GM18526 (cell line): ENCODE results near the gene SUDS3.
A peak's percentile ranks its signal among the peaks of the same experiment; 100 is the strongest.

ENCODE experiments used
- POLR2A ChIP-seq: IDR thresholded peaks from 3 replicates; pipeline ENCODE4 v1.6.1; 2011; ENCODE audit not compliant: insufficient read length; ENCODE audit errors: extremely low read depth

The SUDS3 gene, protein sequence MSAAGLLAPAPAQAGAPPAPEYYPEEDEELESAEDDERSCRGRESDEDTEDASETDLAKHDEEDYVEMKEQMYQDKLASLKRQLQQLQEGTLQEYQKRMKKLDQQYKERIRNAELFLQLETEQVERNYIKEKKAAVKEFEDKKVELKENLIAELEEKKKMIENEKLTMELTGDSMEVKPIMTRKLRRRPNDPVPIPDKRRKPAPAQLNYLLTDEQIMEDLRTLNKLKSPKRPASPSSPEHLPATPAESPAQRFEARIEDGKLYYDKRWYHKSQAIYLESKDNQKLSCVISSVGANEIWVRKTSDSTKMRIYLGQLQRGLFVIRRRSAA

DNA sequence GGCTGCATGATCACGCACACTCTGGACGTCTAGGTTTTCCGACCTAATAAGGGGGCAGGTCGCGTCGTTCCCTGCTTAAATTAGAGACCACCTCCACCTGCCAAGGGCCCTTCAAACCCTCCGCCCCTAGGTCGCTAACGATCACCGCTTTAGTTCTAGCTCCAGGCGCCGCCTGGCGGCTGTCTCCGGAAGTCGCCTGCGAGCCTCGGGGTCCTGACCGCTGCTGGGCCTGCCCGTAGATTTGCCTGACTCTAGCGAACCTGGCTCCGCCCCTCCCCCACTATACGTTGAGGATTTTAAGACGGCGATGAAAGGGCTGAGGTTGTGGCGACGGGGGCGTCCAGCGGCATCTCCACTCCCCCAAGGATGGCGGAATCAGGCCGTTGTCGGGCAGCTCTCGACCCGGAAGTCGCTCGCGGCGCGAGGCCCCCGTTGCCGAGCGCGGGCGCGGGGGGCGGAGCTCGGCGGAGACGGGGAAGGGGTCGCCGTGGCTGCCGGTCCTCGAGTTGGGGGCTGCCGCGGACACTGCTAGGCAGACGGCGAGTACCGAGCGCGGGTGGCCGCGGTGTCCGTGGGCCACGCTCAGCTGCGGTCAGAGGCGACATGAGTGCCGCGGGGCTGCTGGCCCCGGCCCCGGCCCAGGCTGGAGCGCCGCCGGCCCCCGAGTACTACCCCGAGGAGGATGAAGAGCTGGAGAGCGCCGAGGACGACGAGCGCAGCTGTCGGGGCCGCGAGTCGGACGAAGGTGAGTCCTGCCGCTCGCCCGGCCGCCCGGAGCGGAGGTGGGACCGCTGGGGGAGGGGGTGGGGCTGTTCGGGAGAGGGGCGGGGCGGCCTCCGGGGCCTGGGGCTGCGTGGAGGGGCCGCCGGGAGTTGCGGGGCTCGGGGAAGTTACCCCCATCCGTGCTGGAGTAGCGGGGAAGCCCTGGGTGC is at the start of gene SUDS3:
Gene SUDS3, plus strand, starts transcription at position 467 of the 932 bp plus-strand sequence. Its CDS starts 137 bp downstream, at position 604.
- TF ChIP-seq POLR2A: peak; percentile 39

DNA sequence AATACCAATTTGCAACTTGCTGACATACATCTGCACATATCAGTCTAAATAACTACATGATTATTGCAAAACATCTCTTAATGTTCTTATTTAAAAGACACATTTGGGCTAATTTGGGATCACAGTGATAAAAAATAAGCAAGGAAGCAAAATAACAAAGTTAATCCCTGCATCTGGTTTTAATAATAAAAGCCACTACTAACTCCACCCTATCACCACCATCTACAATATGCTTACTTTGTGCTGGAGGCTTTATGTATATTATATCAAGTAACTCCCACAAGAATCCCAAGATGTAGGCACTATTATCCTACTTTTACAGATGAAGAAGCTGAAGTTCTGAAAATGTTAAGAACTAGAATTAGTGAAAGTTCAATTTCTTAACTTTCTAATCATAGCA is 49.4 kb upstream of the SUDS3 start:
- TF ChIP-seq POLR2A: no peak

DNA sequence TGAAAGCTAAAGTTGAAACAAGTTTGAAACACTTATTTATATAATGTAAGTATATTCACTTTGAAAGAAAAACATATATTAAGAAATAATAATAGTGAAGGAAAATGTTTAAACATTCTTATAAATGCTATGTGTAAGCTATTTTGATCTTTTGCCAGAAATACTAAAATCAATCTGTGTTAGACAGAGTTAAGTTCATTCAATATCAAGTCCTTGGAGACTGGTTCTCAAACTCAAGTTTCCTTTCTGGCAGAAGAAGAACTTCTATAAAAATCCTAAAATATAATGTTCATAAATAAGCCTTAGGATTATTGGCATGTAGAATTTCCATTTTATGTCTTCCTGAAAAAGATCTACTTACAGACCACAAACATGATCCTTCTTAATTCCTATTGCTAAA is 49.0 kb upstream of the SUDS3 start:
- no peak for TF ChIP-seq POLR2A

DNA sequence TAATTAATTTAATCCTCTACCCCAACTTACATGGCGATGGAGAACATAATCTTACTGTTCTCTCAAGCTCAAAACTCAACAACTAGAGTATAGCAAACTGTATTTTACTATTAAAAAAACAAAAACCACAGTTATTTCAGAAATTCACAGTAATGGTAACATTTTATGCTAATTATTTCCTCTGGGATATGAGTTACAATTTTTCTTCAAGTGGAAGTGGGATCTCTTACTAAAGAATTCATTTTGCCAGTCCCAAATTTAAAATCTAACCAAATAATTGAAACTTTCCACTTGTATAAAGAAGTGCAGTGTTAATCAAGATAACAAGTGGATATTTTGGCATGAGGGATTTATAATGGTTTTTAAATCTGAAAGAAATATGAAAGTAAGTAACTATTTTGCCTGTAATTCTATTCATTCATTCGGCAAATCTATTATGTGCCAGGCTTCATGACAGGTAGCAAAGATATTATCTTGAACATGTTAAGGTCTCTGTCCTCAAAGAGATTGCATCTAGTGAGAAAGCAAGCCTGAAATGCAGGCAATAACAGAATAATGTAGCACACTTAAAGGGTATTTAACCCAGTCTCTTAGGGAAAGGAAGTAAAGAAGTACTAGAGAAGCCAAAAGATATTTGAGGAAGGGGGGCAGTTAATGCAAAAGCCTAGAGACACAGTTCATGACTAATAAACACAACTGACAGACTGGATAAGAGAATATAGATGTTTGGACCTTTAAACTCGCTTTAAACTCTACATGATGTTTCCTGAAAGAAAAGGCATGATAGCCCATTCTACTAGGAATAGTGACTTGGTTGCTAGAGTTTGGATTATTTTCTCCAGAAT is 47.6 kb upstream of the SUDS3 start:
- TF ChIP-seq POLR2A: no peak

DNA sequence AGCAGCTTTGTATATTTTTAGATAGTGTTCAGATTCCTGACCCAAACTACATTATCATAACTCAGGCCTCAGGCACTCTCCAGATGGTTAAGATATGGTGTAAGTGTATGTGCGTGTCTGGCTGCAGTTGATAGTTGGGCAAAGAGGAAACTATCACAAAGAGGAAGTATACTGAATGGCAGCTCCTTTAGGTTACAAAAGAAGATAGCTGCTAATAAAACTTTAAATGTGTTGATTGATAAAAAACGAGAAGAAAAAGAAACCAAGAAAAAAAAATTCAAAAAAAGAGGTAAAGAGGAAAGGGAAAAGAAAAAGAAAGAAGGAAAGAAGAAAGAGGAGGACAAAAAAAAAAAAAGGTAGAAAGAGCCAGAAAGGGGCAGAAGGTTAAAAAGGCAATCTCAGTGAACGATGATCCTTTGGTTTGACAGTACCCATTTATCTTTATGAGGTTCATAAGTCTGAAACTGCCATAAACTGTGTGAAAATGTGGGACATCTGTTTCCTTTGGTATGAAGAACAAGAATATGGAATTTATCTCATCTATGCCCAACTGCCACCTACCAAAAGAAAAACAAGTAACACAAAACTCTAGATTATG is 45.8 kb upstream of the SUDS3 start:
- TF ChIP-seq POLR2A: no peak

DNA sequence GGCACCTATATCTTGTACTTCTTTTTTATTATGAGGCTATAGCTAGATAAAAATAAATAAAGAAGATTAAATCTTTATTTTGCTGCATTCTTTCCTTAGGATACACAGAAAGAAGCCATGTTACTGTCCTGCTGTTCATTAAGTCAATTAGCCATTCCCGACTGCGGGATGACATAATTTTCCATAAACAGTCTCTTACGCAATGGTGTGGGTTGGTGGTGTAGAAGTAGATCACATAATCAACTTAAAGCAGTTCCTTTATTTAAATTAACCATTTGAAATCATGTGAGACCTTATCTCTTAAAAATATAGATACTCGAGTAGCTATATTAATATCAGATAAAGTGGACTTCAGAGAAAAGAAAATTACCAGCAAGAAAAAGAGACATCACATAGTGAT is 43.8 kb upstream of the SUDS3 start:
- TF ChIP-seq POLR2A: no peak

DNA sequence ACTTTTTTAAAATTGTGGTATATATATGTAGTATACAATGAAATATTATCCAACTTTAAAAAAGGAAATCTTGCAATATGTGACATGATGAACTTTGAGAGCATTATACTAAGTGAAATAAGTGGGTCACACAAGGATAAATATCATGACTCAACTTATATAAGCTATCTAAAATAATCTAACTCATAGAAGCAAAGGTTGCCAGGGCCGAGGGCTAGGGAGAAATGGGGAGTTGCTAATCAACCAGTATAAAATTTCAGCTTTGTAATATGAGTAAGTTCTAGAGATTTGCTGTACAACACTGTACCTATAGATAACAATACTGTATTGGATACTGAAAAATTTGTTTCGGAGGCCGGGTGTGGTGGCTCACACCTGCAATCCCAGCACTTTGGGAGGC is 42.1 kb upstream of the SUDS3 start:
- no peak for TF ChIP-seq POLR2A

DNA sequence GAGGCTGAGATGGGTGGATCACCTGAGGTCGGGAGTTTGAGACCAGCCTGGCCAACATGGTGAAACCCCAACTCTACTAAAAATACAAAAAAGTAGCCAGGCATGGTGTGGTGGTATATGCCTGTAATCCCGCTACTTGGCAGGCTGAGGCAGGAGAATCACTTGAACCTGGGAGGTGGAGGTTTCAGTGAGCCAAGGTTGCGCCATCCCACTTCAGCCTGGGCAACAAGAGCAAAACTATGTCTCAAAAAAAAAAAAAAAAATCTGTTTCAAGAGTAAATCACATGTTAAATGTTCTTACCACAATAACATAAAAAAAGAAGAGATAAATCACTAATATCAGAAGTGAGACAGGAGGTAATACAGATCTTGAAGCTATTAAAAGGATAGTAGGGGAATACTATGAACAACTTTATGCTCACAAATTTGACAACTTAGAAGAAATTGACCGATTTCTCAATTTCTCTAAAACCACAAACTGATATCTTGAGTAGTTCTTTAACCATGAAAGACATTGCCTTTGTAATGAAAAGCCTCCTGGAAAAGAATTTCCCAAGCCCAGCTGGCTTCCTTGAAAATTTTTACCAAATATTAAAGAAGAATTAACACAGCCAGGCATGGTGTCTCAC is 41.3 kb upstream of the SUDS3 start:
- no peak for TF ChIP-seq POLR2A

DNA sequence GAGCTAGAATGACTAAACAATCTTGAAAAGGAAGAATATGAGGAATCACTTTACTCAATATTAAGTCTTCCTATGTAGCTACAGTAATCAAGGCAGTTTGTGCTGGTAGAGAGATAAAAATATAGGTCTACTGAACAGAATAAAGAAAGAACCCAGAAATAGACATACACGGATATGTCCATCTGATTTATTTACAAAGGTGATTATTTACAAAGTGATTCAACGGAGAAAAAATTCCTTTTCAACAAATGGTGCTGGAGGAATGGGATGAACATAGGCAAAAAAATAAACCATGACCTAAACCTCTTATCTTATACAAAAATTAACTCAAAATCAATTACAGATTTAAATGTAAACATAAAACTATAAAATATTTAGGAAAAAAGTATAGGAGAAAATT is 40.2 kb upstream of the SUDS3 start:
- TF ChIP-seq POLR2A: no peak

DNA sequence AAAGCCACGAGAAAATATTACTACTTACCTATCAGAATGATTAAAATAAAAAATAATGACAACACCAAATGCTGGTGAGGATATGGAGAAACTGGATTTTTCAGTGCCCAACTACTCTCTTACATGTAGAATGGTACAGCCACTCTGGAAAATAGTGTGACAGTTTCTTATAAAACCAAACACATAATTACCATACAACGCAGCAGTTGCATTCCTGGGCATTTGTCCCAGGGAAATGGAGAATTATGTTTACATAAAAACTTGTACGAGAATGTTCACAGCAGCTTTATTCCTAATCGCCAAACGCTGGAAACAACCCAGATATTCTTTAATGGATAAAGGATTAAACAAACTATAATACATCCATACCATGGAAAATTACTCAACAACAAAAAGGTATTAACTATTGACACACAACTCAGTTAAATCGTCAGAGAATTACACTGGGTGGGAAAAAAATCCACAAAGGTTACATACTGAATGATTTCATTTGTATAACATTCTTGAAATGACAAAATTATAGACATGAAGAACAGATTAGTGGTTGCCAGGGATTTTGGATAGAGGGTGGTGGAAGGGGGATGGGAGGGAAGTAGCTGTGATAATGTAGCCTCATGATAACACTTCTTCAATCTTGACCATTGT is 39.0 kb upstream of the SUDS3 start:
- no peak for TF ChIP-seq POLR2A

DNA sequence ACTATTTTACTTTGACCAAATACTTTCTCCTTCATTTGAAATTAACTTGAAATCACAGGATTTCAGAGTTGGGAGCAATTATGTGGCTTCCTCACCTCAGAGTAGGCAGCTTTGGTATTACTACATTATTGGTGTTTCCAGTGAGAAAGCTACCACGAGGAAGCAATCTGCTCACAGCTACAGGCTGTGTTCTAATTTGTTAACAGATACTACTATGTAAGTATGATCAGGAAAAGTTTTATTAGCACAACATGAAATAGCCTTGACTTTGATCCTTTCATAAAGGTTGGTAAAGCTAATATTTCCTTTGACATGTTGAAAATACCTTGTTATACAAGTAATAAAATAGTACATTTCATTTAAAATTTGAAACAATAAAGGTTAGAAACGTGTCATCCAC is 34.3 kb upstream of the SUDS3 start:
- TF ChIP-seq POLR2A: no peak

DNA sequence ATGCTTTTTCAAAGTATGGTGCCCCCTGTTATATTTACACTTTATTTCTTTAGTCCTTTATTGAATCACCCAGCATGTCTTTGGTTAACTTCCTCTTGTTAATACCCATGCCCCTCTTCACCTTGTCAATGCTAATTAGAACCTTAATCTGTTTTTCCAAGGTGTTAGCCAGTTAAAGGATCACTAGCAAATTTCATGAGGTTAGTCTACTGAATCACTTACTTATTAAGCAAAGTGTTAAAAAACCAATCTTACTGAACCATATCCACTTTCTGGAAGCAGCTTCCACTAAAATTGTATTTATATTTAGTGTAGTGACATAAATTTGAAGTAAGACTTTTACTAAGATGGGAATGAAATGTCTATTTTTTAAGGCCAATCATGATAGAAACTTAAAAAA is 31.5 kb upstream of the SUDS3 start:
- no peak for TF ChIP-seq POLR2A

DNA sequence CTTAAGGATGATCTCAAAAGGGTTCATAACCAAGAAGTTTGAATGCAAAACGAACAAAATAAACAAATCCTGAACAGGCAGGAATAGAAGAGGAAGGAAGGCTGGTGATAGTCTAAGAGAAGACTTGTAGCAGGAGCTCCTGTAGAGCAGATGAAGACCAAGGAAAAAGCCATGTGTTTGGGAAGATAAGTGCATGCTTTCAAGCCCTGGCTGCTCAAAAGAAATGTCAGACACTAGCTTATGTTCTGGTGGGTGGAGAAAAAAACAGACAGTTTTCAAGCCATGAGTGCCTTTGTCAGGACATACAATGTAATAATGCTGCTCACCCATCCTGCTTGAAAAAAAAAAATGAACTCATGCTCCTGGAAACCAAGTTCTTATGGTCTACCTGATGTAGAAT is 31.0 kb upstream of the SUDS3 start:
- no peak for TF ChIP-seq POLR2A

DNA sequence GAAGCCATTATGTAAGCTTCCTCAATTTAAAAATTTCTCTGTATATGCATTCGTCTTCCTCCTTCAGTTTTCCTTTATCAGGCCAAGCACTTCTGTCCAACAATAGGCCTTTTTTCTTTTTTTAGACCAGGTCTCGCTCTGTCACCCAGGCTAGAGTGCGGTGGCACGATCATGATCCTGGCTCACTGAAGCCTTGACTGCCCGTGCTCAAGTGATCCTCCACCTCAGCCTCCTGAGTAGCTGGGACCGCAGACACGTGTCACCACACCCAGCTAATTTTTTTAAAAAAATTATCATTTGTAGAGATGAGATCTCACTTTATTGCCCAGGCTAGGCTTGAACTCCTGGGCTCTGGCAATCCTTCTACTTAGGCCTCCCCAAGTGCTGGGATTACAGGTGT is 29.5 kb upstream of the SUDS3 start:
- no peak for TF ChIP-seq POLR2A
